Left hindlimb (tissue), 1 donor: ENCODE results near the gene BBS2.

ENCODE experiments used
- DNase-seq: peaks from one replicate; pipeline ENCODE4 v3.0.0-alpha.2; 2018

BBS2 gene

GRCh38 chr16:56475201-56475600, 44.6 kb downstream of the BBS2 start:
- no peak for DNase-seq

GRCh38 chr16:56470666-56471065, 49.2 kb downstream of the BBS2 start:
- no peak for DNase-seq

- DNase-seq: no peak
Observed at GRCh38 chr16:56470232-56470631, 49.6 kb downstream of the BBS2 start.

DNA sequence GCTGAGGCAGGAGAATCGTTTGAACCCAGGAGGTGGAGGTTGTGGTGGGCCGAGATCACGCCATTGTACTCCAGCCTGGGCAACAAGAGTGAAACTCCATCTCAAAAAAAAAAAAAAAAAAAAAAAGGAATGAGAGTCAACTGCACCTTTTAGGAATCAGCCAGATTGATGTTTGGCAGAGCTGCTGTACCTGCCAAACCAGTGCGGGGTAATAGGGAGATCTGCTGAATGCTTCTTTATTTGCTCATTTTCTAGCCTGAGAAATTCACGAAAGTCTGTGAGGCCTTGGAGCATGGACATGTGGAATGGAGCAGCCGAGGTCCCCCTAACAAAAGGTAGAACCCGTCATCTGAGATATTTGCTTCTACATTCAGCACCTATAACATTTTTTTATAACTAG, 50.1 kb downstream of the BBS2 start:
- DNase-seq: no peak

GRCh38 chr16:56468800-56469199, 51.0 kb downstream of the BBS2 start:
- no peak for DNase-seq

GRCh38 chr16:56466344-56466743, 53.5 kb downstream of the BBS2 start:
- DNase-seq: no peak

GRCh38 chr16:56463153-56463552, 56.7 kb downstream of the BBS2 start:
- no peak for DNase-seq

DNA sequence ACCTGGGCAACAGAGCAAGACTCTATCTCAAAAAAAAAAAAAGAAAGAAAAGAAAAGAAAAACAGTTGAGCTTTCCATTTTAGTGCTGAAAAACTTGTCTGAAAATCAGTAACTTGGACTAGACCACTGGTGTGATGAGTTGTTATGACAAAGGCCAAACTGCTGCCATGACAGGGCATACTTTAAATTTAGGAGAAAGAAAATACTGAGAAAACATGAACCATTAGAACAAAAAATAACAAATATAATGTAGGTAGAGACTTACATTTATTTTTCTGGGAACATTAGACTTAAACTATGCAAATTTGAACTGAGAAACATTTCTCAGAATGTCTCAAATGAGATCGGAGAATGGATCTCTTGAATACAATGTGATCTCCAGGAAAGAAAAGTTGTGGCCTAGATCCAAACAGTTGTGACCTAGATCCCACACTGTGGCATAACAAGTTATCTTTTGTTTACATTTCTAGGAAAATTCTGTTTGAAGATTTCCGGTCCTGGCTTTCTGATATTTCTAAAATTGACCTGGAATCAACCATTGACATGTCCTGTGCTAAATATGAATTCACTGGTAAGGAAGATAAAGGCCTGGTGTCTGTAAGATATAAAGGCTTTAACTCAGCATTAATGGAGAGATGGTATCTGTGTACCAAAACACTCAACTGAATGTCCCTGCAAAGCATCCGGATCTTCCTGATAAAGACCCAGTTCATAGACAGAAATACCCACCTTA, 57.6 kb downstream of the BBS2 start:
- DNase-seq: no peak

DNA sequence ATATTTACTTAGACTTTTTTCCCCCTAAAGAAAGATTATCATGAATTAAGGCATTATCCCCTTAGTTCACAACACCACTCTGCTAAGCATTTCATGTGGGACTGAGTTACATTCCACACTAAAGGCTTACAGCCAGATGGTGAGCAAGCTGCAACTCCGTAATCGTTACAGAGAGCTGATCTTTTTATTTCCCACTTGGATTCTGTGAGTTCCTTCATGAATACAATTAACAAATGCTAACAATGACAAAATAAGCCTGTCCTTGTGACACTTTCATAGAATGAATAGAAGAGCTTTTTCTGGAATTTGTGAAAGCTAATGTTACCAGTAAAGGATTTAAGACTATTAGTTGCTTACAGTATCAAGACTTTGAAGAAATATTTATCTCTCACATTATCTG, 59.7 kb downstream of the BBS2 start:
- DNase-seq: no peak

DNA sequence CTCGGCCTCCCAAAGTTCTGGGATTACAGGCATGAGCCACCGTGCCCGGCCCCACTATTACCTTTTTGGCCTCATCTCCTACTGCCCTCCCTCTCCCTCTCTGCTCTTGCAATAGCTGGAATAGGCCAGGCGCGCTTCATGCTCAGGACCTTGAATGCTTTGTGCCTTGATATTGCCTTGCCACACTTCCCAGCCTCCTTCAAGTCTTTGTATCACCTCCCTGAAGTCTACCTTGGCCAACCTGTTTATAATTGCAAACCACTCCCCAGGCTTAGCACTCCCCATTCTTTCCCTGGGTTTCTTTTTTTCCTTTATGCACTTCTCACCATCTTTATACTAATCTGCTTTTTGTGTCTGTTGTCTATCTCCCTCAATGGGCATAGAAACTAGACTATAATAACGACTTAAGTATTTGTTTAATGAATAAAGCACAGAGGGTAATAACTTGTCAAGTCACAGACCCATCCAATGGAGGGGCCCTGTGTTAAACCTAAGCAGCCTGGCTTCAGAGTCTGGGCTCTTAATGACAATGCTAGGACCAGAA, 61.8 kb downstream of the BBS2 start:
- DNase-seq: no peak

DNA sequence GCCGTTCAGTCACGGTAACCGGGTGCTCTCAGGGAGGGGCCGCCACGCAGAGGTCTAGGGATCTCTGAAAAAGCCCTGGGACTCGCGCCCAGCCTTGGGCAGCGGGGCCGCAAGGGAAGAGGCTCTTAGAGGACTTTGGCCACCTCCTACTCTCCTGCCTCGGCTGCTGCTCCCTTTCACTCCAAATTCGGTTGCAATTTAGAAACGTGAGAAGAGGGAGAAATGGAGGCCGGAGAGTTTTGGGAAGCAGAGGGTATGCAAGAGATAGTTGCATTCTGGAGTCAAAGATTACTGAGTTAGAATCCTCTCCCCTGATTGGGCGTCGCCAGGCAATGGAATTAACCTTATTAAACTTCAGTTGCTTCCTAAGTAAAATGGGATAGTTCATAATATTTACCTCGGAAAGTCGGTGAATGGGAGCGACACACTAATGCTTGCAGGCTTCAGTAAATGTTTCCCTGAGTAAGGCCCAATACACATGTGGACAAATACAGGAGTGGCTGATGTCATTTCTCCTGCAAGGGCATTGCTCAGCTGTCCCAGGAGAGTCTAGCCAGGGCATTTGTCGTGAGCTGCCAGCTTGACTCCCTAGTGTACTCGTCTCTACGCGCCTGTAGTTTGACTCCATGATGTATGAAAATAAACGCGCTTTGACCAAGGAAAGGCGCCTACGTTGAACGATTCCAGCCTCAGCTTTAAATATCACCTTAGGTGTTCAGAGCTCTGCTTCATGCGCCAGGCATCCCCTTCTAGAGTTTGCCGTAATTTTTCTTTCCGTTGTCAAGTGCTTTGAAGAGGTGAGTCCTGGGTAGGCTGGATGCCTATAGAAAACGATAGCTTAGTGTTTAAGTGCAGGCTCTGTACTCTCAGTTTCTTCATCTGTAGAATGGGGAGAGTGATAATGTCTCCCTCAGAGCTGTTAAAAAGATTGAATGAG, 67.8 kb downstream of the BBS2 start:
- DNase-seq: no peak

- peak; percentile 96 for DNase-seq
Observed at GRCh38 chr16:56450986-56451752, 68.7 kb downstream of the BBS2 start, which contains the start of the genes NUDT21 and OGFOD1. TSS of gene NUDT21 (minus strand) at chr16:56451332. CDS start at chr16:56451202, 130 bp downstream. TSS of gene OGFOD1 (plus strand) at chr16:56451554. CDS start at chr16:56451613, 59 bp downstream.

GRCh38 chr16:56450275-56450985, 69.4 kb downstream of the BBS2 start:
- DNase-seq: no peak

GRCh38 chr16:56448005-56448404, 71.8 kb downstream of the BBS2 start:
- DNase-seq: no peak

DNA sequence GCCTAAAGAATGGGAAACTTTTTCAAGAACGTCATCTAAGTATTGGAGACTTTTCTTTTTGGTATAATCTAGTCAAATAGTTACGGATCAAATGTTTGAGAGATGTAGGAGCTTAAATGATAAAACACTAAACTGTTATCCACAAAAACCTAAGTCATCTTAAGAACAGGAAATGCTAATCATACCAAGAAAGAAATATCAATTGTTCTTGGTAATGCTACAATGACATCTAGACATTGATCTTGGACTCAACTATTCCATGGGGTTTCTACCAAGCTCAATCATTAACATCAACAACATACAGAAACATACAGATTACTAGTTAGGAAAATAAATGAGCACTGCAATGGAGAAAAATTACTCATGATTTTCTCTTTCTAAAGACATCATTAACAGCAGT, 72.5 kb downstream of the BBS2 start:
- DNase-seq: no peak

GRCh38 chr16:56438038-56438437, 81.8 kb downstream of the BBS2 start:
- no peak for DNase-seq

DNA sequence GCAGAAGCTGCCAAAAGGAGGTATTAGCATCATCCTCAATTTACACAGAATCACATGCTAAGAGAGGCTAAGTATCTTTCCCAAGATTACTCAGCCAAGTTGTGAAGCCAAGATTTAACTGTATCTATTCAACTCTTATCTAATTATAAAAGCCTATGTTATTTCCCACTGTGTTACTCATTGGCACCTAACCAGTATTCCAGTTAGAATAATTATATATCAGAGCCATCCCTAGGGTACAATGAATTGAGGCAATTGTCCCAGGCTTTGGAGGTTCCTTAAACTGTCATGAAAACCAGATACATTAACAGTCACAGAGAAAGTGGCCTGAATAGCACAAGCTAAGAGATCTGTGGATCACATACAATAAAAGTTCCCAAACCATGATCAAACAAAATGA, 83.6 kb downstream of the BBS2 start:
- DNase-seq: no peak
